Mucosa of stomach (tissue), 1 donor: ENCODE measurements around the gene ADAMTS7.
"Not testable (repeated sequence)": the region's sequence is repeated elsewhere in the genome, so short reads cannot be mapped to it uniquely, and the experiment has no call there.

Source experiments
- H3K27me3 ChIP-seq: one replicate; pipeline ENCODE4 v1.7.0; 2013; ENCODE audit warnings: mild to moderate bottlenecking, low read length; ENCODE audit not compliant: control insufficient read depth, insufficient read depth
- H3K36me3 ChIP-seq: one replicate; pipeline ENCODE4 v1.7.0; 2013; ENCODE audit warnings: low read length; ENCODE audit not compliant: control insufficient read depth, insufficient read depth
- H3K4me1 ChIP-seq: one replicate; pipeline ENCODE4 v1.7.0; 2013; ENCODE audit warnings: mild to moderate bottlenecking, low read length; ENCODE audit not compliant: control insufficient read depth, insufficient read depth
- H3K4me3 ChIP-seq: one replicate; pipeline ENCODE4 v1.7.0; 2013; ENCODE audit warnings: low read length
- H3K9ac ChIP-seq: one replicate; pipeline ENCODE4 v1.7.0; 2013; ENCODE audit warnings: mild to moderate bottlenecking, low read length, moderate library complexity
- H3K9me3 ChIP-seq: one replicate; pipeline ENCODE4 v1.7.0; 2013; ENCODE audit warnings: mild to moderate bottlenecking, low read length, moderate library complexity; ENCODE audit not compliant: control insufficient read depth
- donor health status: Pancreatic carcinoma.

ADAMTS7 gene

GRCh38 chr15:78766041-78766440 lies 45.2 kb downstream of the ADAMTS7 start:
- Histone ChIP-seq H3K9me3 (no peaks in the 10 kb centered on the region), H3K4me1 (no peaks in the 10 kb centered on the region), H3K36me3 (no peaks in the 10 kb centered on the region), H3K27me3 (no peaks in the 10 kb centered on the region), H3K4me3 (no peak overlapping the region), H3K9ac (no peak overlapping the region)

- H3K4me1 ChIP-seq, H3K27me3 ChIP-seq, H3K4me3 ChIP-seq, H3K9ac ChIP-seq, H3K9me3 ChIP-seq, H3K36me3 ChIP-seq: not testable (repeated sequence)
Measured at GRCh38 chr15:78765154-78765860, 46.0 kb downstream of the ADAMTS7 start.

GRCh38 chr15:78764340-78765153 lies 46.7 kb downstream of the ADAMTS7 start:
- not testable (repeated sequence) for H3K27me3 ChIP-seq, H3K4me1 ChIP-seq, H3K4me3 ChIP-seq, H3K9me3 ChIP-seq, H3K9ac ChIP-seq, H3K36me3 ChIP-seq

GRCh38 chr15:78763796-78764241 lies 47.4 kb downstream of the ADAMTS7 start:
- H3K27me3 ChIP-seq: no peaks in the 10 kb centered on the region
- H3K9ac ChIP-seq: no peak overlapping the region
- no peaks in the 10 kb centered on the region for H3K36me3 ChIP-seq
- H3K9me3 ChIP-seq: no peaks in the 10 kb centered on the region
- no peaks in the 10 kb centered on the region for H3K4me1 ChIP-seq
- H3K4me3 ChIP-seq: no peak overlapping the region

- no peaks in the 10 kb centered on the region for H3K4me1 ChIP-seq
Measured at GRCh38 chr15:78762985-78763795, 48.1 kb downstream of the ADAMTS7 start.

GRCh38 chr15:78762386-78762961 lies 48.8 kb downstream of the ADAMTS7 start:
- not testable (repeated sequence) for H3K9me3 ChIP-seq, H3K36me3 ChIP-seq, H3K4me1 ChIP-seq, H3K27me3 ChIP-seq, H3K4me3 ChIP-seq, H3K9ac ChIP-seq

More at GRCh38 chr15:78762985-78763795, 48.1 kb downstream of the ADAMTS7 start:
- no peaks in the 10 kb centered on the region for H3K27me3 ChIP-seq
- no peaks in the 10 kb centered on the region for H3K9me3 ChIP-seq
- H3K9ac ChIP-seq: no peak overlapping the region
- no peak overlapping the region for H3K4me3 ChIP-seq
- H3K36me3 ChIP-seq: no peaks in the 10 kb centered on the region

GRCh38 chr15:78761891-78762385 lies 49.3 kb downstream of the ADAMTS7 start:
- H3K4me1 ChIP-seq: peaks cover 5% of the 10 kb centered on the region
- no peaks in the 10 kb centered on the region for H3K9me3 ChIP-seq
- H3K27me3 ChIP-seq: no peaks in the 10 kb centered on the region
- no peaks in the 10 kb centered on the region for H3K36me3 ChIP-seq
- no peak overlapping the region for H3K9ac ChIP-seq
- H3K4me3 ChIP-seq: no peak overlapping the region

- not testable (repeated sequence) for H3K4me1 ChIP-seq, H3K9ac ChIP-seq, H3K9me3 ChIP-seq, H3K27me3 ChIP-seq, H3K4me3 ChIP-seq, H3K36me3 ChIP-seq
Measured at GRCh38 chr15:78761475-78761874, 49.8 kb downstream of the ADAMTS7 start.

GRCh38 chr15:78761020-78761419 lies 50.2 kb downstream of the ADAMTS7 start:
- Histone ChIP-seq H3K4me3 (no peak overlapping the region), H3K27me3 (no peaks in the 10 kb centered on the region), H3K9ac (no peak overlapping the region), H3K9me3 (no peaks in the 10 kb centered on the region), H3K4me1 (peaks cover 6% of the 10 kb centered on the region), H3K36me3 (no peaks in the 10 kb centered on the region)

GRCh38 chr15:78760091-78760882 lies 51.0 kb downstream of the ADAMTS7 start:
- H3K9ac ChIP-seq: not testable (repeated sequence)

GRCh38 chr15:78759361-78759998 lies 51.8 kb downstream of the ADAMTS7 start:
- H3K4me1 ChIP-seq, H3K27me3 ChIP-seq, H3K4me3 ChIP-seq, H3K9me3 ChIP-seq, H3K9ac ChIP-seq, H3K36me3 ChIP-seq: not testable (repeated sequence)

More at GRCh38 chr15:78760091-78760882, 51.0 kb downstream of the ADAMTS7 start:
- H3K36me3 ChIP-seq, H3K4me3 ChIP-seq, H3K9me3 ChIP-seq, H3K4me1 ChIP-seq, H3K27me3 ChIP-seq: not testable (repeated sequence)
